HepG2 (cell line): ENCODE results near the gene CFAP54. TPM values are rescaled to one million over a fixed set of nuclear protein-coding genes. Genes with fewer than 3 reads are reported as not detected.
A peak's percentile ranks its signal among the peaks of the same experiment; 100 is the strongest.

Experiments used
- AGO2 ChIP-seq: fragments of 200-400 bp; formaldehyde crosslinking; optimal IDR thresholded peaks from 2 replicates; pipeline ENCODE3; 2017; ENCODE audit warnings: mild to moderate bottlenecking, low read depth, low read length, moderate library complexity
- CEBPZ ChIP-seq: IDR thresholded peaks from 2 replicates; pipeline ENCODE4 v1.6.1; 2012; ENCODE audit warnings: low read length, improper control_type of control experiment
- DMAP1 ChIP-seq: IDR thresholded peaks from 2 replicates; pipeline ENCODE4 v1.6.1; 2016
- ELF1 ChIP-seq: sonication (generic); formaldehyde crosslinking; IDR thresholded peaks from 2 replicates; pipeline ENCODE4 v1.4.0; 2020; ENCODE audit warnings: missing genetic modification reagents
- ETV6 ChIP-seq: sonication (generic); formaldehyde crosslinking; conservative IDR thresholded peaks from 2 replicates; pipeline ENCODE4 v1.4.0; 2020; ENCODE audit warnings: missing genetic modification reagents
- FOXC1 ChIP-seq: sonication (generic); formaldehyde crosslinking; IDR thresholded peaks from 2 replicates; pipeline ENCODE4 v1.8.0; 2022; ENCODE audit warnings: mild to moderate bottlenecking, missing genetic modification reagents, borderline replicate concordance
- GPBP1L1 ChIP-seq: sonication (generic); formaldehyde crosslinking; IDR thresholded peaks from 2 replicates; pipeline ENCODE4 v1.5.0; 2020; ENCODE audit warnings: mild to moderate bottlenecking, missing genetic modification reagents
- HDAC2 ChIP-seq: sonication (generic); formaldehyde crosslinking; IDR thresholded peaks from 2 replicates; pipeline ENCODE4 v1.4.0; 2020; ENCODE audit warnings: missing genetic modification reagents
- MAFK ChIP-seq, 2 experiments: IDR thresholded peaks in 1 of 2; conservative IDR thresholded peaks in 1 of 2; 2 replicates each; pipeline ENCODE4 v1.6.1; 2011; ENCODE audit warnings: improper control_type of control experiment in 2 of 2, low read length in 2 of 2
- MTF2 ChIP-seq: sonication (generic); formaldehyde crosslinking; IDR thresholded peaks from 2 replicates; pipeline ENCODE4 v1.5.0; 2020; ENCODE audit warnings: missing genetic modification reagents, borderline replicate concordance
- NFYB ChIP-seq: sonication (generic); formaldehyde crosslinking; IDR thresholded peaks from 2 replicates; pipeline ENCODE4 v1.4.0; 2020; ENCODE audit warnings: missing genetic modification reagents
- POGZ ChIP-seq: sonication (generic); formaldehyde crosslinking; IDR thresholded peaks from 2 replicates; pipeline ENCODE4 v1.4.0; 2020; ENCODE audit warnings: mild to moderate bottlenecking, missing genetic modification reagents
- RNF2 ChIP-seq: fragments of 450-650 bp; conservative IDR thresholded peaks from 2 replicates; pipeline ENCODE4 v1.6.1; 2016; ENCODE audit warnings: low read depth
- SMC3 ChIP-seq: IDR thresholded peaks from 2 replicates; pipeline ENCODE4 v1.6.1; 2011; ENCODE audit warnings: low read length, improper control_type of control experiment
- TCF7L2 ChIP-seq: IDR thresholded peaks from 2 replicates; pipeline ENCODE4 v1.6.1; 2011; ENCODE audit warnings: mild to moderate bottlenecking, low read depth, low read length, moderate library complexity
- WIZ ChIP-seq: sonication (generic); formaldehyde crosslinking; IDR thresholded peaks from 2 replicates; pipeline ENCODE4 v1.5.1; 2020; ENCODE audit warnings: mild to moderate bottlenecking, missing genetic modification reagents
- ZMYM4 ChIP-seq: sonication (generic); formaldehyde crosslinking; IDR thresholded peaks from 2 replicates; pipeline ENCODE4 v1.8.1; 2023; ENCODE audit warnings: mild to moderate bottlenecking, missing genetic modification reagents
- ZNF44 ChIP-seq: sonication (generic); formaldehyde crosslinking; IDR thresholded peaks from 2 replicates; pipeline ENCODE4 v1.5.1; 2020; ENCODE audit warnings: mild to moderate bottlenecking, missing genetic modification reagents
- ZSCAN9 ChIP-seq: IDR thresholded peaks from 2 replicates; pipeline ENCODE4 v1.6.1; 2016; ENCODE audit warnings: borderline replicate concordance
- polyA plus RNA-seq, 8 experiments: library from polyadenylated mRNA; depleted of rRNA in 3 of 8; stranded (reverse) in 7 of 8; unstranded in 1 of 8; fragments of >200 nt; fragmentation: Illumina TruSeq in 4 of 8; extraction: Trizol in 4 of 8; gene quantifications; 2 replicates each; pipeline versions ENCODE4 v1.2.1 to v1.2.3, GENCODE V29; 2011 to 2016; ENCODE audit warnings: low read depth in 4 of 8, missing spikeins in 1 of 8, mixed read lengths in 1 of 8; ENCODE audit not compliant: insufficient read depth in 1 of 8
- total RNA-seq, 5 experiments: library from RNA; depleted of rRNA; stranded (reverse); fragments of >200 nt; fragmentation: Illumina TruSeq; extraction: Trizol; gene quantifications; 2 replicates each; pipeline ENCODE4 v1.2.3, GENCODE V29; 2016; ENCODE audit warnings: low read depth in 1 of 5
- TF ChIP-seq, protein P1 (sequence below): sonication (generic); formaldehyde crosslinking; IDR thresholded peaks from 2 replicates; pipeline ENCODE4 v1.4.0; 2020; ENCODE audit warnings: missing genetic modification reagents
- TF ChIP-seq, protein P2 (sequence below): sonication (generic); formaldehyde crosslinking; conservative IDR thresholded peaks from 2 replicates; pipeline ENCODE4 v1.8.0; 2022; ENCODE audit warnings: low read depth, missing genetic modification reagents
- TF ChIP-seq, protein P3 (sequence below): IDR thresholded peaks from 2 replicates; pipeline ENCODE4 v1.6.1; 2016

The CFAP54 gene
- total and polyA plus RNA-seq, 2 of the 13 experiments (the other 11 are each of a cell fraction or from before 2014, with no cell fraction given): not detected

- TF ChIP-seq CEBPZ (no peak), ZNF44 (peak; percentile 76; the same call in 1 of the 2 replicates), FOXC1 (CRISPR knock-in tag) (no peak; the same call in 1 of the 2 replicates), WIZ (CRISPR knock-in tag) (no peak), ZSCAN9 (peak; percentile 80), DMAP1 (CRISPR knock-in tag) (0 out of 2 replicates have a peak, but pooled peaks have one; percentile 58), AGO2 (peak; percentile 39), MAFK (conservative IDR thresholded peaks at IDR 0.05 in 1 of 2, IDR thresholded peaks at IDR 0.05 in 1 of 2; ENCODE audit: low read length in 2 of 2) (no peak), ZMYM4 (CRISPR knock-in tag) (peak; percentile 91), HDAC2 (CRISPR knock-in tag) (no peak), POGZ (CRISPR knock-in tag) (peak; percentile 85), ELF1 (CRISPR knock-in tag) (peak; percentile 81), RNF2 (no peak), MTF2 (CRISPR knock-in tag) (no peak), ETV6 (CRISPR knock-in tag) (no peak), TCF7L2 (no peak), NFYB (CRISPR knock-in tag) (no peak), GPBP1L1 (CRISPR knock-in tag) (no peak), SMC3 (no peak)
- TF ChIP-seq, protein P1, sequence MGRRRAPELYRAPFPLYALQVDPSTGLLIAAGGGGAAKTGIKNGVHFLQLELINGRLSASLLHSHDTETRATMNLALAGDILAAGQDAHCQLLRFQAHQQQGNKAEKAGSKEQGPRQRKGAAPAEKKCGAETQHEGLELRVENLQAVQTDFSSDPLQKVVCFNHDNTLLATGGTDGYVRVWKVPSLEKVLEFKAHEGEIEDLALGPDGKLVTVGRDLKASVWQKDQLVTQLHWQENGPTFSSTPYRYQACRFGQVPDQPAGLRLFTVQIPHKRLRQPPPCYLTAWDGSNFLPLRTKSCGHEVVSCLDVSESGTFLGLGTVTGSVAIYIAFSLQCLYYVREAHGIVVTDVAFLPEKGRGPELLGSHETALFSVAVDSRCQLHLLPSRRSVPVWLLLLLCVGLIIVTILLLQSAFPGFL (CRISPR knock-in tag): no peak
- TF ChIP-seq, protein P2, sequence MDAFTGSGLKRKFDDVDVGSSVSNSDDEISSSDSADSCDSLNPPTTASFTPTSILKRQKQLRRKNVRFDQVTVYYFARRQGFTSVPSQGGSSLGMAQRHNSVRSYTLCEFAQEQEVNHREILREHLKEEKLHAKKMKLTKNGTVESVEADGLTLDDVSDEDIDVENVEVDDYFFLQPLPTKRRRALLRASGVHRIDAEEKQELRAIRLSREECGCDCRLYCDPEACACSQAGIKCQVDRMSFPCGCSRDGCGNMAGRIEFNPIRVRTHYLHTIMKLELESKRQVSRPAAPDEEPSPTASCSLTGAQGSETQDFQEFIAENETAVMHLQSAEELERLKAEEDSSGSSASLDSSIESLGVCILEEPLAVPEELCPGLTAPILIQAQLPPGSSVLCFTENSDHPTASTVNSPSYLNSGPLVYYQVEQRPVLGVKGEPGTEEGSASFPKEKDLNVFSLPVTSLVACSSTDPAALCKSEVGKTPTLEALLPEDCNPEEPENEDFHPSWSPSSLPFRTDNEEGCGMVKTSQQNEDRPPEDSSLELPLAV (CRISPR knock-in tag): no peak
- TF ChIP-seq, protein P3, sequence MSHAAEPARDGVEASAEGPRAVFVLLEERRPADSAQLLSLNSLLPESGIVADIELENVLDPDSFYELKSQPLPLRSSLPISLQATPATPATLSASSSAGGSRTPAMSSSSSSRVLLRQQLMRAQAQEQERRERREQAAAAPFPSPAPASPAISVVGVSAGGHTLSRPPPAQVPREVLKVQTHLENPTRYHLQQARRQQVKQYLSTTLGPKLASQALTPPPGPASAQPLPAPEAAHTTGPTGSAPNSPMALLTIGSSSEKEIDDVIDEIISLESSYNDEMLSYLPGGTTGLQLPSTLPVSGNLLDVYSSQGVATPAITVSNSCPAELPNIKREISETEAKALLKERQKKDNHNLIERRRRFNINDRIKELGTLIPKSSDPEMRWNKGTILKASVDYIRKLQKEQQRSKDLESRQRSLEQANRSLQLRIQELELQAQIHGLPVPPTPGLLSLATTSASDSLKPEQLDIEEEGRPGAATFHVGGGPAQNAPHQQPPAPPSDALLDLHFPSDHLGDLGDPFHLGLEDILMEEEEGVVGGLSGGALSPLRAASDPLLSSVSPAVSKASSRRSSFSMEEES (CRISPR knock-in tag): no peak
These were observed 417.7 kb downstream of the CFAP54 start, which contains the start of gene NEDD1 (continued) for GRCh38 chr12:96906849-96907670.
